CD4-positive, alpha-beta T cell treated with Interleukin-15 for 1 hour (primary cell): ENCODE results near the gene C10orf95.
"Not testable (repeated sequence)": the region's sequence is repeated elsewhere in the genome, so short reads cannot be mapped to it uniquely, and the experiment has no call there.

Experiments used
- DNase-seq: peaks from one replicate; pipeline ENCODE4 v3.0.0-alpha.2; 2020

Gene C10orf95

DNA sequence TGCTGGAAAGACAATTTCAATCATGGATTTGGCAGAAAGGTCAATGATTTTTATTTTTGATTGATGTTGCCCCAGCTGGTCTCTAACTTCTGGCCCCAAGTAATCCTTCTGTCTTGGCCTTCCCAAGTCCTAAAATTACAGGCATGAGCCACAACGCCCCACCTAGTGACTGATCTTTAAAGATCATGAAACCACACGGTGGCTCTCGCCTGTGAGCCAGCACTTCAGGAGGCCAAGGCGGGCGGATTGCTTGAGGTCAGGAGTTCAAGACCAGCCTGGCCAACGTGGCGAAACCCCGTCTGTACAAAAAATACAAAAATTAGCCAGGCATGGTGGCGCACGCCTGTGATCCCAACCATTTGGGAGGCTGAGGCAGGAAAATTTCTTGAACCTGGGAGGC, 12.6 kb upstream of the C10orf95 start:
- no peak for DNase-seq

DNA sequence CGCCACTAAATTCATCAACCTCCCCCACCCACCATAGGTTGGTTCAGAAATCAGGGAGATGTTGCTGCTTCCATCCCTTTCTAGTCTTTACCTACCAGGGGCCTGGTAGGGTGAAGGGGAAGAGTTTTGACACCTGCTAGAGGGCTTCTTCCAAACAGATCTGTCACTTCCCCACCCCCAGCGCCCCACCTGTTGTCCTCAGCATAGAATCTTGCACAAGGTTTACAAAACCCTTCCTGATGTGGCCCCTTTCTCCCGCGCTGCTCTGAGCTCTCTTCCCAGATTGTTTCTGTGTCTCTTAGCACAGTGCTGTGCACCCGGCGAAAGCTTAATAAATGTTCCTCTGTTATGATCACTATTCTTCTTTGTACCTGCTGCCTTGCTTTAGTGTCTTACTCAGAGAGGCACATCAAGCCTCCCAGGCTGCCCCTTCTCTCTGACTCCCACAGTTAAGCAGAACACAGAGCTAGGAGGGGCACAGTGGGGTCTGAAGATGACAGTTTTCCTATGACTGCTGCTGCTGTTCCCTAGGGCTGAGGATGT, 11.2 kb upstream of the C10orf95 start:
- DNase-seq, result no peak

DNA sequence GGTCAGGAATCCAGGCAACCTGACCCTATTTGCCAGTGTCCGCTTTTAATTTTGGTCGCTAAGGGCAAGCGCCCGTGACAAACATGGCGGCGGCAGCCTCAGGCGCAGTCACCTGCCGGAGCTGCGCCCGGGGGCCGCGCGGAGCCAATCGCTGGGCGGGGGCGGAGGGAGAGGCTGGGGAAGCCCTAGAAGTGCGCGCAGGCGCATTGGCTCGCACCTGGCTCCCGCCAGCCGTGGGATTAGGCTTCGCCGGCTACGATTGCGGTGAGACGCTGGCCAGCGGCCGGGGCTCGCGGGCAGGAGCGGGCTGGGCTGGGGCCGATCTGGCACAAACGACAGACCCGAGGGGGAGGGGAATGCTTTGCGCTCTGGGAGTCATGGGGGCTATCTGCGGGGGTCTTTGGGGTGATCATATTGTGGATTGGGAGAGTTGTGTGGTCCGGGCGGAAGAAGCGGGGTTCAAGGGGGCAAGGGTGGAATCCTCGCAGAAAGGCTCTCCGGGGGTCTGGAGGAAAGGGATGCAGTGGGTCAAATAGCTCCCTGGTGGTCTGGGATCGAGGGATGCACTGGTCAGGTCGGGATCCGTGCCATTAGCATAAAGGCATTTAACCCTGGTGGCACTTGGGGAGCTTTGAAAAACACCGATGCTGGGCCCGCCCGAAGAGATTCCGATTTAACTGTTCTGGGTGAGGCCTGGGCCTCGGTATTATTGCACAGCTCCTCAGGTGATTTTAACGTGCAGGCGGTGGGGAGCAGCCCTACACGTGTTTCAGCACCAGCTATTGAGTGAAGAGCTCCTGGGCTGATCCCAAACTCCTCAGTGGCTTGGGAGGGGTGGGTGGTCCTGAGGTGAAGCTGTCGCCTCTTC, 10.1 kb upstream of the C10orf95 start:
- peak; percentile 93 for DNase-seq

DNA sequence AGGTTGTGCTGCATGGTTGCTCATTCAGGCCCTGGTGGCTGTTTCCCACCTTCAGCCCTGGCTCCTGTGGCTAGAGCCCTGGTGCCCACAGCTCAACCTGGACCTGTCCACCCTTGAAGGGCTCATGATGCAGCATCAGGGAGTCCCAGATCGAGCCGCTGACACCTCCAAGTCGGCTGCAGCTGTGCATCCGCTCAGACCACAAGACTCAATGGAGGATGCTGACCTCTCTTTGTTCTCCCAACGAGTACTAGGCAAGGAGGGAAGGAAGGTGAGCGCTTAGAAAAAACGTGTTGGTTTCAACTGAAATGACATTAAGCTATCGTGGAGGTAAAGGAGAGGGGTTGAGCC, 9.5 kb upstream of the C10orf95 start:
- no peak for DNase-seq

DNA sequence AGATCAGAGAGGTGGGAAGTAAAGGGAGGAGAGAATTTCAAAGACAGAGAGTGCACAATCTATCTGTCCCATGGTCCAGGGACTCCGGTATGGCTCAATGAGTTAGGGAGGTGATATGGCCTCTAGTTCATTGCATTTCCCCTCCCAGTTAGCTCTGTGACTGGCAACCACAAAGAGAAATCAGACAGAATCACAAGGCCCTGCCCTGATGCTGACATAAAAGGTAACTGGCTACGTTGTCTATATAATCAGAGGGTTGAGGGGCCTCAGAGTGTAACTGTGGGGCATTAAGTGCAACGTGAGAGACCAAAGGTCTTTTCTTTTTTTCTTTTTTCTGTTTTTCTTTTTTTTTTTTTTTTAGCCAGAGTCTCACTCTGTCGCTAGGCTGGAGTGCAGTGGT, 7.3 kb upstream of the C10orf95 start:
- DNase-seq, result no peak

DNA sequence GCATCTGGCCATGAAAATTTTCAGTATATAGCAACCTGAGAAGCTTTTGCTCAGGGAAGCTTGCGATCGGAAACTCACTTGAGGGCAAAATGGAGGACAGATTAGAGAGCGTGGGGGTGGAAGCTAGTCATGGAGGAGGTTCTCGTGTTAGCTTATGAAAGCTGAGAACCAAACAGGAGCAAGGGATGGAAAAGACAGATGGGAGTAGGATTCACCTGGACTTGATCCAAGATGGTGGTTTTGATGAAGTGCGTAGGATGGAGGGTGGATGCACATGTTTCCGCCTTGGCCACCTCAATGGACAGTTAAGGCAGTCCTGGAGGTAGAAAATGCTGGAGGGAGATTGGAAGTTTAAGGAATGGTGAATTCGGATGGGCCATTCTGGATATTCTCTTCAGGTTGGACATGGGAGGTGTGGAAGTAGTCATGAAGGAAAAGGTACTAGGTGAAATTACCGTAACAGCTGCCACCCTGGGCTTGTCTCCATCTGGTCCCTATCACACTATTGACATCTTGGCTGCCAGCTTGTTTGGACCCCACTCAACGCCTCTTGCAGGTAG, 6.3 kb upstream of the C10orf95 start:
- DNase-seq, result no peak

DNA sequence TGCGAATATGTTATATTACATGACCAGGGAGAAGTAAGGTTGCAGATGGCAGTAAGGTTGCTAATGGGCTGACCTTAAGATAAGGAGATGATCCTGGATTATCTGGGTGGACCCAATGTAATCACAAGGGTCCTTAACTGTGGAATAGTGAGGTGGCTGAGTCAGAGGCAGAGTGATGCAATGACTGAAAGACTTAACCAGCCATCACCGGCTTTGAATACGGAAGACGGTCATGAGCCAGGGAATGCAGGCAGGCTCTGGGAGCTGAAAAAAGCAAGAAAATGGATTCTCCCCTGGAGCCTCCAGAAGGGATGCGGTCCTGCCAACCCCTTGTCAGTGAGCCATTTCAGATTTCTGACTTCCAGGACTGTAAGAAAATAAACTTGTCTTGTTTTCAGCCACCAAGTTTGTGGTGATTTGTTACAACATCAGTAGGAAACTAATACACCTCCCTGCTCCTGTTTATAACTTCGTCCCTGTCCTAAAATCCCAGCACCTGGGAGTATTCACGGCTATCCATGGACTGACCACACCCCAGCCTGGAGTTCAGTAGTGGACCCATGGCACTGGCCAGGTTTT, 4.6 kb upstream of the C10orf95 start:
- DNase-seq, result no peak

DNA sequence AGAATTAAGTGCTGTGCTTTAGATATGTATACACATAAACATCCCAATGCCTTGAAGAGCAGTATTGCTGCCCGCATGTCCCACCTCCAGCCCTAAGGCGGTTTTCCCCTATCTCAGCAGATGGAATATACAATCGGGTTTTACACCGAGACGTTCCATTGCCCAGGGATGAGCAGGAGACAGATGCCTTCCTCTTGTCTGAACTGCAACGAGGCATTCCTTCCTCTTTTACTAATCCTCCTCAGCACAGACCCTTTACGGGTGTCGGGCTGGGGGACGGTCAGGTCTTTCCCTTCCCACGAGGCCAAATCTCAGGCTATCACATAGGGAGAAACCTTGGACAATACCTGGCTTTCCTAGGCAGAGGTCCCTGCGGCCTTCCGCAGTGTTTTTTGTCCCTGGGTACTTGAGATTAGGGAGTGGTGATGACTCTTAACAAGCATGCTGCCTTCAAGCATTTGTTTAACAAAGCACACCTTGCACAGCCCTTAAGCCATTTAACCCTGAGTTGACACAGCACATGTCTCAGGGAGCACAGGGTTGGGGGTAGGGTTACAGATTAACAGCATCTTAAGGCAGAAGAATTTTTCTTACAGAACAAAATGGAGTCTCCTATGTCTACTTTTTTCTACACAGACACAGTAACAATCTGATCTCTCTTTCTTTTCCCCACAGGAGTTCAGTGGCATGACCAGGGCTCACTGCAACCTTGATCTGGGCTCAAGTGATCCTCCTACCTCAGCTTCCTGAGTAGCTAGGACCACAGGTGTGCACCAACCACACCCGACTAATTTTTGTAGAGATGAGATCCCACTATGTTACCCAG, 3.5 kb upstream of the C10orf95 start:
- DNase-seq, result not testable (repeated sequence)

DNA sequence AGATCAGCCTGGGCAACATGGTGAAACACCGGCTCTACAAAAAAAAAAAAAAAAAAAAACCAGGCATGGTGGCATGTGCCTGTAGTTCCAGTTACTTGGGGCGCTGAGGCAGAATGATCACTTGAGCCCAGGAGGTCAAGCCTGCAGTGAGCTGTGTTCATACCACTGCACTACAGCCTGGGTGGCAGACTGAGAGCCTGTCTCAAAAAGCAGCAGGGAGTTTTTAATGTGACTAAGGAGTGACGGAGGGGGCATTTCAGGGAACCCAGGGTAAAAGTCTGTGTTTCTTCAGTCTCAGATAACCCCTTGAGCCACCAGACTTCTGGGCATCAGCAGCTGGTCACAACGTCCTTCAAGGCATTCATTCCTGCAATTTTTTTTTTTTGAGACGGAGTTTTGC, 2.2 kb upstream of the C10orf95 start:
- no peak for DNase-seq

DNA sequence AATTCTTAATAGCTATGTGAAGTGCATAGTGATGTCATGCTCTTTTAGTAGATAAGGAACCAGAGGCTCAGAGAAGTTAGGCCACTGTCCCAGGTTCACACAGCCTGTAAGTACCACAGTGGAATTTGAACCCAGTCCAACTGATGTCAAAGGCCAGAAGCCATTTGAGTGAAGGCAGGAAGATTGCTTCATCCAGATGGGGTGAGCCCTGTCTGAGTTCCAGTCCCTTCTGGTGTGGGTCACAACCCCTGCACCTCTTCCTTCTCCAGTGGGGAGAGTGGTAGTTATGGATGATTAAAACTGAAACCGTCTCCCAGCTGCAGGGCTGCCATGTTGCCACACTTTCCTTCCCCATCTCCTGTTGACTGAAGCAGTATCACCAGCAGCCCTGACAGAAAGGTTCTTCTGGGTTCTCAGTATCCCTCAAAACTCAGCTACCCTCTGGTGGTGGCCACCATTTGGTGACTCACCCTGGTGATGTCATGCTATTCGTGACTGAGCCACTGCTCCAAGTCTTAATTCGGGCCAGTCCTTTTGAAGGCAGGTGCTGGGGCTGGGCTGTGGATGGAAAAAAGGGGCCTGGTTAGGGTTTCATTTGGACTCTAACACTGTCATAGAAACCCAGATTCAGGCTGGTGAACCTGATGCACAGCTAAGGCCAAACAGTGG, 1.5 kb upstream of the C10orf95 start:
- peak; percentile 76 for DNase-seq

DNA sequence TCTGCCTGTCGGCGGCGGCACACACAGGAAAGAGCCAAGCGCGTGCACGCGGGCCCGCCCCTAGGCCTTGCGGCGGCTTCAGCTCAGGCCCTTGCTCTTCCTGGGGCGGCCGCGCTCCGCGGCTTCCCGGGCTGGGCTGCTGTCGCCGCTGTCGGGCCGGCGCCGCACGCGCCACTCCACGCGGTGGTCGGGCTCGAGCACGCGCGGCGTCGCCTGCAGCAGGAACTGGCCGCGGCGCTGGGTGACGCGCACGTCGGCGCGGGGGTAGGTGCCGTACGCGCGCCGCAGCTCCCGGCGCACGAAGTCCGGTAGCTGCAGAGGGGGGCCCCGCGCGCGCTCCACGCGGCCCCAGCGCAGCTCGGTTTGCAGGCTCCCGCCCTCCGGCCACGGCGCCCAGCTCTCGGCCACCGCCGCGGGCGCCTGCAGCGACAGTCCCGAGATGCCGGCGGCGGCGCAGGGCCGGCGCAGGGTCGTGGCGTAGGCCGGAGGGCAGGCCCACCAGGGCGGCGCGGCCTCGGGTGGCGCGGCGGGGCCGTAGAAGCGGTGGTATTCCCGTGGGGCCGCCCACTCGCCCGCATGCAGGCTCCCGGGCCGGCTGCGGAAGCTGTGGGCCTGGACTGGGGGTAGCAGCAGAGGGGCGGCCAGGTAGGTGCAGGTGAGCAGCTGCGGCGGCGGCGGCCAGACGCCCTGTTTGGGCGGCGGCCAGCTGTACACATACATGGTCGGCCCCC, 804 bp downstream of the C10orf95 start:
- peak; percentile 94 for DNase-seq

DNA sequence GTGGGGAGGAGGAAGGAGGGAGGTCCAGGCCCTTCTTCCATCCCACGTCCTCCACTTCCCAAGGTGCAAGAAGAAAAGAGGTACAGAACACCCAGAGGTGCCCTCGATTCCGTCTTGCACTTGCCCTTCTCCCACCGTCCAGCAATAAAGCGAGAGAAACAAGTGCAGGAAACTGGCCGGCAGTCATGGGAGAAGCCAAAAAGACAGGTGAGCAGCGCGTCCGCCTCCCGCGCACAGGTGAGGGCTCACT, 1.3 kb downstream of the C10orf95 start:
- DNase-seq, result no peak

DNA sequence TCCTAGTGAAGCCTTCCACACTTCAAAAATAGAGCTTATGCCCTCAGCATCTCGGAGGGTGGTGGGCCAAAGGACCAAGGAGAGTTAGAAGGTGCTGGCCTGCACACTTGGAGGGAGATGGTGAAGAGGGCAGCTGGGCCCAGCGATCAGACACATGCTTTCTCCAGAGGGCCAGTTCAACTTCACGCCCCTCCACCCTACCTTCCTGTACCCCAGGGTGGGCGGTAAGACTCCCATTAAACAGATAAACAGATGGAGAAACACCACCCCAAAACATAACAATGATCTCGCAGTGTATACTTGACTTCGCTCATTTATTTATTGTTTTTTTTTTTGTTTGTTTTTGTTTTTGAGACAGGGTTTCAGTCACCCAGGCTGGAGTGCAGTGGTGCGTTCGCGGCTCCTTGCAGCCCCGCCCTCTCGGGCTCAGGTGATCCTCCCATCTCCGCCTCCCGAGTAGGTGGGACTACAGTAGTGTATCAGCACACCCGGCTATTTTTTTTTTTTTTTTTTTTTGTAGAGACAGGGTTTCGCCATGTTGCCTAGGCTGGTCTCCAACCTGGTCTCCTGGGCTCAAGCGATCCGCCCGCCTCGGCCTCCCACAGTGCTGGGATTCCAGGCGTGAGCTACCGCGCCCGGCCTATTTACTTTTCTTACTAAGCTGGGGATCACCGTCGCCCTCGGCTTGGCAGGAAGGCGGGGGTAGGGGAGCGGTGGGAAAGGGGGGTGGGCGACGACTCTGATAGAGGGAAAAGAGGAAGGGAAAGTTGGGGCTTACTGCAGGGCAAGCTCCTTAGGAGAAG, 1.8 kb downstream of the C10orf95 start:
- peak; percentile 91 for DNase-seq

DNA sequence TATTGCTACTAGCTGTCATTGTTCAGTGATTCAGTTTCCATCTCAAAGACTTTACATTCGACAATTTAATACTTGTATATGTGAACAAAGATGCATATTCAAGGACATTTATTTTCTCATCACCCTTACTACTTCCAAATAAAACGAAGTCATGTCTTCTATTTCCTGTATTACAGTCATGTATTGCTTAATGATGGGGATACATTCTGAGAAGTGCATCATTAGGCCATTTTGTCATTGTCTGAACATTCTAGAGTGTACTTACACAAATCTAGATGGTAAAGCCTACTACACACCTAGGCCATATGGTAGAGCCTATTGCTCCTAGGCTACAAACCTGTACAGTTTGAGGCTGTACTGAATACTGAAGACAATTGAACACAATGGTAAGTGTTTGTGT, 6.5 kb downstream of the C10orf95 start:
- no peak for DNase-seq

DNA sequence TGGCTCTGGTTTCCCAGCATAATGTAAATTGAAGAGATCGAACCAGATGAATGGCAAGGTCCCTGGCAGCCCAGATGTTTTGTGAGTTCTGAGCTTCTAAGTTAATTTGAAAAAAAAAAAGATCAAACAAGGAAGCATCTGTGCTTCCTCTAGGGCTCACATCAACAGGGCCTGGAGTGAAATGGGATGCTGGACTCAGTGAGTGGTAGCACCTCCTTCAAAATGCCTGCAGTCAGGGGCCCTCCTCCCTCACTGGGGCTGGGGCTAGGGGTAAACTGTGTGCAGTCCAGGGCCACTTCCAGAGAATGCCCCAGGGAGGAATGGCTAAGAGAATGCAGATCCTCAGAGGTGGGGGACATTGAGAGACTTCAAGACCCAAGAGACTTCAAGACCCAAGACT, 13.0 kb downstream of the C10orf95 start:
- no peak for DNase-seq

DNA sequence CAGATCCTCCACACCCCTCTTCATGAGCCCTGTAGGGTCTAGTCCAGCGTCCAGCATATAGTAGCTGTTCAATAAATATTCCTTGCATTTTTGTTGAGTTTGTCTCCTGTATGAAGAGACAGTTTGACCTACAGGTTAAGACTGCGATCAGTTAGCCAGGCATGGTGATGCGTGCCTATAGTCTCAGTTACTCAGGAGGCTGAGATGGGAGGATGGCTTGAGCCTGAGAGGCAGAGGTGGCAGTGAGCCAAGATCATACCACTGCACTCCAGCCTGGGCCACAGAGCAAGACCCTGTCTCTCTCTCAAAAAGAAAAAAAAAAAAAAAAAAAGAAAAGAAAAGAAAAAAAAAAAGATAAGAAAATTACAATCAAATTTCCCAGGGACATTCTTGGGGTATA, 13.8 kb downstream of the C10orf95 start:
- DNase-seq, result no peak

DNA sequence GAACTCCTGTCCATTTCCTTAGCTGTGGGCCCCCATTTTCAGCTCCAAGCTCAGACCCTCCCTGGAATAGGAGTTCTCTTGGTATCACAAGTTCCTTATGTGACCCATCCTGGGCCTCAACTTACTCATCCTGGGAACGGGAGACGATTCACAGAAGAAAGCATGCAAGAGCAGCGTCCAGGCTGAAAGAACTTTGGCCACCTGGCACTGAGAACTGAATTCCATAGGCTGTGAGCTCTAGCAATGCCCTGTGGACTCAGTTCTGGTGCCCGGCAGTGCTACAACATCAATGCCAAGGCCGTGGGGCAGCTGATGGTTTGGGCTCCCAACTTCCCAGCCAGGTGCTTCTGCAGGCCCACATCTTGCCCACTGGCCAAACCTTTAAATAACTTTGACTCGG, 15.0 kb downstream of the C10orf95 start:
- no peak for DNase-seq

DNA sequence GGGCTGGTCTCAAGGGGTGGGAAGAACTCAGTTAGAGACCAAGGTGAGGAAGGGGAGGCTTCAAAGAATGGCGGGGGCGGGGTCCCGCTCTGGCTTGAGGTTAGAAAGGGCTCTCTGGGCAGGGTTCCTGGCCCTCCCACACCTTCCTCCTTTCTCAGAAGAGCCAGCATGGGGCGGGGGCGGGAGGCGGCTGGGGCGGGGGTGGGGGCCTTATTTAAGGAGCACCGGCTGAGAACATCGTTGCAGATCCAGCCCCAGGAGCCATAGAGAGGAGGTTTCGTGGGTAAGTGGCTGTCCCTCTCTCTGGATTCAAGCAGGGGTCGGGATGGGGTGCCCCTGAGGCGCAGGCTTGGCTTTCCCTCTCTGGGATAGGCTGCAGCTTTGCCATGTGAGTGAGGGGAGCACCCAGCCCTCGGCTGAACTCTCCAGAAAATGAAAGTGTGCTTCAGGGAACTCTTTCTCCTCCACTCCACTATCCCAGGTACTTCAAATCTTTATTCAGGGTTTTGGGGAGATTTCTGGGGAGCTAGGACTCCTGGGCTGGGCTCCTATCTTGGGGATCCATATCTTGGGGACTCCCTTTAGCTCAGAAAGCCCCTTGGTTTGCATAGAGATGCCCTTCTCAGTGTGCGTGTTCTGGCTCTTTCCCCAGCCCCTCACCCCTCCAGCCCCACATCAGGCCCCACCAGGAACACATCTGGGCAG, 15.7 kb downstream of the C10orf95 start:
- no peak for DNase-seq

DNA sequence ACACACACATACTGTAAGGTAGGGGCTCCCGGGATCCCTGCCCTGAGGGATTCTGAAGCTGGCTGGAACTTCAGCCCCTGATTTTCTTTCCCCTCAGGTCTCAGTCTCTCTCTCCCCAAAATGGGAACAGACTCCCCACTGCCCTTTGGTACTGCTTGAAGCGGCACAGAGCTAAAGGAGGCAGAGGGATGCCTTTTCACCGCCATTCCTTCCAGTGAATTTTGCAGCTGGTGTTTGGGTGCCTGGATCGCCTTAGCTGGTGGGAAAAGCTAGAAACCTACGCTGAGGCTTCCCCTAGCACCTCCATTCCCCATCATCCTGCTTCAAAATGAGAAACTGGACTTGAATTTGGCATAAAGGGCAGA, 16.2 kb downstream of the C10orf95 start:
- no peak for DNase-seq

DNA sequence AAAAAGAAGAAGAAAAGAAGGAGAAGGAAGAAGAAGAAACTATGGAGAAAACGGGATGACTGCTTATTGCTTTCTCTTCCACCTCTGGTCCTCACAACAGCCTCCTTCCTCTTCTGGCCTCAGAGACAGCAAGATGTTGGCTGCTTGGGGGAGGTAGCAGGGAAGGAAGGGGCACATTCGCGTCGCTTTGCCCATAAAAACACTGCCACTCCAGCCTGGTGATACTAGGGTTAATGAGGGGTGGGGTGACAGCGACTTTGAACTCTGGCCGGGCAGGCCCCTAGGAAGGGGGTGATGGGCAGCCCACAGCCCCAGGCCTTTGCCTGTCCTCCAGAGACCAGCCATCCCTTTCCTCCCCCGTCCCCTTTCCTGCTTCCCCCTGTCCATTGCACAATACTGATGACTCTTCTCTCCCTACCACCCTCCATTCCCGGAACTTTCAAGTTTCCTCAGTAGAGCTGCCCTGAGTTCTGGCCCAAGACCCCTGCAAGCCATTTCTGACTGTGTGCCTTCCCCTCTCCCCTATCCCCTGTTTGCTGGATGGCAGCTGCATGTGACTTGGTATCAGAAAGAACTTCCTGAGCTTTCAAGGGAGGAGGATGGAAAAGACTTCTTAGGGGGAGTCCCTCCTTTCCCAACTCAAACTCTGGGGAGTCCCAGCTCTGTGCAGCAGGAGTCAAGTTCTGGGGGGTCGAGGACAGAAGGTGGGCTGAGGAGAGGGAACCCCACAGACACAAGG, 16.8 kb downstream of the C10orf95 start:
- no peak for DNase-seq
